Lung (tissue), 12 donors: ENCODE measurements around the gene LCE1C. TPM values are rescaled to one million over a fixed set of nuclear protein-coding genes. Genes with fewer than 3 reads are reported as not detected.

Source experiments
- ATAC-seq: fragments of 200-7000 bp; cut with Tn5 transposase; one replicate; pipeline ENCODE4 v1.9.1; 2020; ENCODE audit warnings: moderate number of reproducible peaks; ENCODE audit not compliant: insufficient read depth, low FRiP score
- DNase-seq, 3 donors: peaks; one replicate each; pipeline ENCODE4 v3.0.0-alpha.2; 2013 to 2017
- H3K27ac ChIP-seq, 2 donors: one replicate each; pipeline ENCODE4 v1.5.1; 2013; ENCODE audit warnings: mild to moderate bottlenecking in 2 of 2, moderate library complexity in 2 of 2, control low read depth in 1 of 2, inconsistent platforms in 1 of 2, low read depth in 1 of 2, low read length in 1 of 2
- H3K27me3 ChIP-seq, 3 donors: one replicate each; pipeline ENCODE4 v1.5.1; 2013; ENCODE audit warnings: low read length in 2 of 3; ENCODE audit not compliant: control insufficient read depth in 3 of 3, insufficient read depth in 3 of 3
- H3K36me3 ChIP-seq, 4 donors: one replicate each; pipeline ENCODE4 v1.5.1; 2013; ENCODE audit warnings: low read length in 4 of 4, mild to moderate bottlenecking in 1 of 4, moderate library complexity in 1 of 4; ENCODE audit not compliant: control insufficient read depth in 4 of 4, insufficient read depth in 4 of 4
- H3K4me1 ChIP-seq, 5 donors: one replicate each; pipeline ENCODE4 v1.5.1; 2013; ENCODE audit warnings: low read length in 5 of 5, mild to moderate bottlenecking in 2 of 5, moderate library complexity in 1 of 5; ENCODE audit not compliant: control insufficient read depth in 5 of 5, insufficient read depth in 5 of 5
- H3K4me3 ChIP-seq: one replicate; pipeline ENCODE4 v1.5.1; 2013; ENCODE audit warnings: mild to moderate bottlenecking, control low read depth, moderate library complexity
- H3K9ac ChIP-seq, 2 donors: one replicate each; pipeline ENCODE4 v1.5.1; 2013; ENCODE audit warnings: low read length in 2 of 2, control low read depth in 1 of 2; ENCODE audit not compliant: insufficient read depth in 1 of 2
- H3K9me3 ChIP-seq, 4 donors: one replicate each; pipeline ENCODE4 v1.5.1; 2013; ENCODE audit warnings: low read length in 3 of 4, mild to moderate bottlenecking in 1 of 4, moderate library complexity in 1 of 4; ENCODE audit not compliant: control insufficient read depth in 4 of 4, insufficient read depth in 3 of 4
- WGBS, 2 donors: extraction: QIAGEN DNeasy Blood & Tissue Kit; methylation state at CpG; one replicate each; pipeline ENCODE4 v1.1.7; 2013; 5-methylcytosine and 5-hydroxymethylcytosine counted together
- polyA plus RNA-seq, 2 donors: library from polyadenylated mRNA; stranded (reverse); fragments of 200-250 nt; gene quantifications; one replicate each; pipeline ENCODE4 v1.2.1, GENCODE V29; 2013
- total RNA-seq, 2 donors: library from RNA; depleted of rRNA in 1 of 2; stranded (reverse); fragments of >200 nt in 1 of 2; gene quantifications; one replicate each; pipeline ENCODE4 v1.2.1, GENCODE V29; 2014 to 2021
- TF ChIP-seq, protein P1 (sequence below): IDR thresholded peaks from 2 replicates; pipeline ENCODE4 v1.5.1; 2012; ENCODE audit warnings: mild to moderate bottlenecking; ENCODE audit errors: control extremely low read depth, extremely low read depth
- donor health status: control.
- donor health status: control.
- donor health status: Bipolar disorder and iron deficiency.
- donor health status: healthy.
- donor health status: DM: yes; HTN: yes; CAD: no.

Gene LCE1C
- total and polyA plus RNA-seq, 4 donors = not detected

DNA sequence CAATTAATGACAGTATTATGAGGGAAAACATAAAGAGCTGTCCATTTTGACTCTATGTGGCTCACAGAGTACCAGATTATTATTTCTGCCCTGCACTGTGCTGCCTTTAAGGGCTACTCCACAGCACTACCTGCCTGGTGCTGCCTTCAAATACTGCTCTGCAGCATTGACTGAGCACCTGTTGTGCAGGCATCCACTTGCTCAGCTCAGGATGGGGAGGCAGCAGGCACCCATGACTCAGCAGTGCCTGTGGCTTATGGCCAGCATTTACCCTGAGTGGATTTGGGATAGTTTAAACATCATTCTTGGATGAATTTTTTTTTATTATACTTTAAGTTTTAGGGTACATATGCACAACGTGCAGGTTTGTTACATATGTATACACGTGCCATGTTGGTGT lies 49.6 kb downstream of the LCE1C start:
- TF ChIP-seq, protein P1, sequence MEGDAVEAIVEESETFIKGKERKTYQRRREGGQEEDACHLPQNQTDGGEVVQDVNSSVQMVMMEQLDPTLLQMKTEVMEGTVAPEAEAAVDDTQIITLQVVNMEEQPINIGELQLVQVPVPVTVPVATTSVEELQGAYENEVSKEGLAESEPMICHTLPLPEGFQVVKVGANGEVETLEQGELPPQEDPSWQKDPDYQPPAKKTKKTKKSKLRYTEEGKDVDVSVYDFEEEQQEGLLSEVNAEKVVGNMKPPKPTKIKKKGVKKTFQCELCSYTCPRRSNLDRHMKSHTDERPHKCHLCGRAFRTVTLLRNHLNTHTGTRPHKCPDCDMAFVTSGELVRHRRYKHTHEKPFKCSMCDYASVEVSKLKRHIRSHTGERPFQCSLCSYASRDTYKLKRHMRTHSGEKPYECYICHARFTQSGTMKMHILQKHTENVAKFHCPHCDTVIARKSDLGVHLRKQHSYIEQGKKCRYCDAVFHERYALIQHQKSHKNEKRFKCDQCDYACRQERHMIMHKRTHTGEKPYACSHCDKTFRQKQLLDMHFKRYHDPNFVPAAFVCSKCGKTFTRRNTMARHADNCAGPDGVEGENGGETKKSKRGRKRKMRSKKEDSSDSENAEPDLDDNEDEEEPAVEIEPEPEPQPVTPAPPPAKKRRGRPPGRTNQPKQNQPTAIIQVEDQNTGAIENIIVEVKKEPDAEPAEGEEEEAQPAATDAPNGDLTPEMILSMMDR = no peak
- 78% methylated on average over 2 of the region's 2 CpGs for WGBS, 2 donors
- no peak for ATAC-seq

More for the DNA sequence above, 49.6 kb downstream of the LCE1C start:
- Histone ChIP-seq H3K27me3 (peaks cover 0 to 4% (median 0%) of the 10 kb centered on the region in 3 donors), H3K9ac (no peak overlapping the region), H3K27ac (no peak overlapping the region), H3K9me3 (peaks cover 0 to 5% (median 0%) of the 10 kb centered on the region in 4 donors), H3K4me1 (no peaks in the 10 kb centered on the region), H3K36me3 (no peaks in the 10 kb centered on the region), H3K4me3 (no peak overlapping the region)
- no peak for DNase-seq

Other genes starting within 250 kb of the LCE1C start
- gene LCE3E, start 239.9 kb downstream of the LCE1C start, total RNA-seq = not detected
- not detected for gene LCE3E, start 239.9 kb downstream of the LCE1C start, polyA plus RNA-seq
- gene LCE3D, start 226.1 kb downstream of the LCE1C start, total RNA-seq = not detected
- not detected for gene LCE3D, start 226.1 kb downstream of the LCE1C start, polyA plus RNA-seq
- gene LCE3C, start 206.4 kb downstream of the LCE1C start, total RNA-seq = not detected
- not detected for gene LCE3C, start 206.4 kb downstream of the LCE1C start, polyA plus RNA-seq
- not detected for gene LCE3B, start 192.8 kb downstream of the LCE1C start, total RNA-seq
- gene LCE3B, start 192.8 kb downstream of the LCE1C start, polyA plus RNA-seq = not detected
- not detected for gene LCE3A, start 183.5 kb downstream of the LCE1C start, total RNA-seq
- gene LCE3A, start 183.5 kb downstream of the LCE1C start, polyA plus RNA-seq = not detected
- gene LCE2D, start 143.3 kb downstream of the LCE1C start, total RNA-seq = not detected
- not detected for gene LCE2D, start 143.3 kb downstream of the LCE1C start, polyA plus RNA-seq
- not detected for gene LCE2C, start 131.4 kb downstream of the LCE1C start, total RNA-seq
- gene LCE2C, start 131.4 kb downstream of the LCE1C start, polyA plus RNA-seq = not detected
- gene LCE2B, start 120.5 kb downstream of the LCE1C start, total RNA-seq = not detected
- gene LCE2B, start 120.5 kb downstream of the LCE1C start, polyA plus RNA-seq = not detected
- gene LCE2A, start 108.3 kb downstream of the LCE1C start, total RNA-seq = not detected
- gene LCE2A, start 108.3 kb downstream of the LCE1C start, polyA plus RNA-seq = not detected
- gene LCE4A, start 98.5 kb downstream of the LCE1C start, total RNA-seq = not detected
- gene LCE4A, start 98.5 kb downstream of the LCE1C start, polyA plus RNA-seq = not detected
- gene KPRP, start 48.6 kb downstream of the LCE1C start, total RNA-seq = not detected
- gene KPRP, start 48.6 kb downstream of the LCE1C start, polyA plus RNA-seq = not detected
- not detected for gene LCE1F, start 31.5 kb downstream of the LCE1C start, total RNA-seq
- gene LCE1F, start 31.5 kb downstream of the LCE1C start, polyA plus RNA-seq = not detected
- gene LCE1E, start 20.4 kb downstream of the LCE1C start, total RNA-seq = not detected
- not detected for gene LCE1E, start 20.4 kb downstream of the LCE1C start, polyA plus RNA-seq
- gene LCE1D, start 9.9 kb downstream of the LCE1C start, total RNA-seq = not detected
- gene LCE1D, start 9.9 kb downstream of the LCE1C start, polyA plus RNA-seq = not detected
- gene LCE1B, start 5.3 kb upstream of the LCE1C start, total RNA-seq = not detected
- not detected for gene LCE1B, start 5.3 kb upstream of the LCE1C start, polyA plus RNA-seq
- not detected for gene LCE1A, start 20.8 kb upstream of the LCE1C start, total RNA-seq
- not detected for gene LCE1A, start 20.8 kb upstream of the LCE1C start, polyA plus RNA-seq
- not detected for gene LCE6A, start 36.2 kb upstream of the LCE1C start, total RNA-seq
- not detected for gene LCE6A, start 36.2 kb upstream of the LCE1C start, polyA plus RNA-seq
- not detected for gene LCE7A, start 53.3 kb upstream of the LCE1C start, total RNA-seq
- not detected for gene LCE7A, start 53.3 kb upstream of the LCE1C start, polyA plus RNA-seq
- gene SMCP, start 71.7 kb upstream of the LCE1C start, total RNA-seq = not detected
- not detected for gene SMCP, start 71.7 kb upstream of the LCE1C start, polyA plus RNA-seq
- under 1 TPM in 1 of 2 donors, not detected in 1; 0.31 TPM for gene IVL, start 101.9 kb upstream of the LCE1C start, total RNA-seq
- under 1 TPM; 0.22 to 0.52 TPM for gene IVL, start 101.9 kb upstream of the LCE1C start, polyA plus RNA-seq
- gene SPRR5, start 140.6 kb upstream of the LCE1C start, total RNA-seq = not detected
- gene SPRR5, start 140.6 kb upstream of the LCE1C start, polyA plus RNA-seq = under 1 TPM in 1 of 2 donors, not detected in 1; 0.05 TPM
- gene SPRR4, start 164.0 kb upstream of the LCE1C start, total RNA-seq = not detected
- not detected for gene SPRR4, start 164.0 kb upstream of the LCE1C start, polyA plus RNA-seq
- not detected for gene SPRR1A, start 177.4 kb upstream of the LCE1C start, total RNA-seq
- not detected for gene SPRR1A, start 177.4 kb upstream of the LCE1C start, polyA plus RNA-seq
- 1 to 10 TPM in 1 of 2 donors, not detected in 1; 1.9 TPM for gene SPRR3, start 195.1 kb upstream of the LCE1C start, total RNA-seq
- 1 to 10 TPM in 1 of 2 donors, under 1 TPM in 1; 0.50 to 1.2 TPM for gene SPRR3, start 195.1 kb upstream of the LCE1C start, polyA plus RNA-seq
- gene SPRR1B, start 224.6 kb upstream of the LCE1C start, total RNA-seq = not detected
- gene SPRR1B, start 224.6 kb upstream of the LCE1C start, polyA plus RNA-seq = 1 to 10 TPM in 1 of 2 donors, under 1 TPM in 1; 0.31 to 1.9 TPM
- not detected for gene SPRR2D, start 234.5 kb upstream of the LCE1C start, total RNA-seq
- gene SPRR2D, start 234.5 kb upstream of the LCE1C start, polyA plus RNA-seq = 1 to 10 TPM; 1.0 to 2.5 TPM